K562 (cell line): ENCODE results near the gene SLC44A1. TPM values are rescaled to one million over a fixed set of nuclear protein-coding genes. Genes with fewer than 3 reads are reported as not detected.

Source experiments
- CBX2 ChIP-seq: fragments of 200-600 bp; sonication (generic); IDR thresholded peaks from one replicate; pipeline ENCODE4 v1.6.1; 2012; ENCODE audit warnings: mild to moderate bottlenecking, low read length, inconsistent platforms; ENCODE audit not compliant: insufficient read depth, poor library complexity, severe bottlenecking
- DDX20 ChIP-seq: fragments of 450-650 bp; IDR thresholded peaks from 2 replicates; pipeline ENCODE4 v1.6.1; 2016; ENCODE audit warnings: missing genetic modification characterization, low read depth, mild to moderate bottlenecking, missing compliant biosample characterization, moderate library complexity
- MAFF ChIP-seq: IDR thresholded peaks from 2 replicates; pipeline ENCODE4 v1.6.1; 2012; ENCODE audit warnings: low read length, improper control_type of control experiment
- MEIS2 ChIP-seq: fragments of 450-650 bp; IDR thresholded peaks from 2 replicates; pipeline ENCODE4 v1.6.1; 2014; ENCODE audit warnings: mild to moderate bottlenecking; ENCODE audit not compliant: partially characterized antibody
- MXI1 ChIP-seq: IDR thresholded peaks from 2 replicates; pipeline ENCODE4 v1.6.1; 2011; ENCODE audit warnings: low read depth, mild to moderate bottlenecking, improper control_type of control experiment, low read length
- POLR2H ChIP-seq: IDR thresholded peaks from 2 replicates; pipeline ENCODE4 v1.6.1; 2016; ENCODE audit warnings: missing genetic modification characterization, low read depth, mild to moderate bottlenecking, control low read depth, missing compliant biosample characterization, moderate library complexity
- RFX1 ChIP-seq: fragments of 450-650 bp; IDR thresholded peaks from 2 replicates; pipeline ENCODE4 v1.6.1; 2016; ENCODE audit warnings: mild to moderate bottlenecking, moderate library complexity
- SMARCA4 ChIP-seq: fragments of 450-650 bp; IDR thresholded peaks from 2 replicates; pipeline ENCODE4 v1.6.1; 2016
- TARDBP ChIP-seq: fragments of 450-650 bp; IDR thresholded peaks from 2 replicates; pipeline ENCODE4 v1.6.1; 2016
- ZC3H4 ChIP-seq: sonication (generic); formaldehyde crosslinking; IDR thresholded peaks from 2 replicates; pipeline ENCODE4 v1.9.0; 2021; ENCODE audit warnings: missing genetic modification reagents, borderline replicate concordance
- ZNF146 ChIP-seq: IDR thresholded peaks from one replicate; pipeline ENCODE4 v1.6.1; 2018; ENCODE audit warnings: missing compliant biosample characterization; ENCODE audit not compliant: unreplicated experiment
- ZNF217 ChIP-seq: sonication (generic); formaldehyde crosslinking; IDR thresholded peaks from 2 replicates; pipeline ENCODE4 v1.8.0; 2022; ENCODE audit warnings: mild to moderate bottlenecking, missing genetic modification reagents
- ZNF445 ChIP-seq: fragments of 250-450 bp; sonication (Bioruptor Pico); IDR thresholded peaks from 2 replicates; pipeline ENCODE4 v1.4.0; 2020; ENCODE audit warnings: low read depth, mild to moderate bottlenecking, moderate library complexity
- ZNF695 ChIP-seq: fragments of 450-650 bp; formaldehyde crosslinking; IDR thresholded peaks from 2 replicates; pipeline ENCODE4 v1.4.0; 2020; ENCODE audit warnings: mild to moderate bottlenecking, moderate library complexity
- polyA plus RNA-seq, 8 experiments: library from polyadenylated mRNA; depleted of rRNA in 4 of 8; stranded (reverse) in 5 of 8; unstranded in 3 of 8; fragments of >200 nt; fragmentation: Nextera tagmentation in 2 of 8; fragmentation: Illumina TruSeq in 1 of 8; extraction: Ambion mirVana in 2 of 8; extraction: Trizol in 1 of 8; gene quantifications; 2 replicates each; pipeline versions ENCODE4 v1.2.1 to v1.2.3, GENCODE V29; 2011 to 2014; ENCODE audit warnings: inconsistent platforms in 1 of 8, missing spikeins in 1 of 8
- total RNA-seq, 7 experiments: library from RNA; depleted of rRNA in 6 of 7; stranded (reverse); fragments of >200 nt in 6 of 7; fragmentation: Illumina TruSeq in 2 of 7; extraction: Trizol in 2 of 7; gene quantifications; 2 replicates each; pipeline versions ENCODE4 v1.2.1 to v1.2.3, GENCODE V29; 2011 to 2021; ENCODE audit warnings: low replicate concordance in 1 of 7
- TF ChIP-seq, protein P1 (sequence below), 2 experiments: IDR thresholded peaks in 1 of 2; conservative IDR thresholded peaks in 1 of 2; 2 replicates each; pipeline ENCODE4 v1.6.1; 2016; ENCODE audit warnings: low read depth in 2 of 2, mild to moderate bottlenecking in 1 of 2, missing compliant biosample characterization in 1 of 2, missing genetic modification characterization in 1 of 2, moderate library complexity in 1 of 2
- TF ChIP-seq, protein P2 (sequence below): fragments of 250-450 bp; sonication (Bioruptor Pico); IDR thresholded peaks from 2 replicates; pipeline ENCODE4 v1.5.0; 2020; ENCODE audit warnings: mild to moderate bottlenecking, borderline replicate concordance
- TF ChIP-seq, protein P3 (sequence below): sonication (generic); formaldehyde crosslinking; IDR thresholded peaks from 2 replicates; pipeline ENCODE4 v1.8.0; 2022; ENCODE audit warnings: mild to moderate bottlenecking, low read depth, missing genetic modification reagents
- TF ChIP-seq, protein P4 (sequence below), 2 experiments: fragments of 150-350 bp in 1 of 2; IDR thresholded peaks; 2 replicates each; pipeline ENCODE4 v1.6.1; 2012 to 2016; ENCODE audit warnings: low read depth in 2 of 2, low read length in 2 of 2, mild to moderate bottlenecking in 1 of 2, moderate library complexity in 1 of 2

Gene SLC44A1
- total and polyA plus RNA-seq, 9 of the 15 experiments (the other 6 are each of a cell fraction or from before 2014, with no cell fraction given), result 0.11 to 0.59 (median 0.30) TPM

DNA sequence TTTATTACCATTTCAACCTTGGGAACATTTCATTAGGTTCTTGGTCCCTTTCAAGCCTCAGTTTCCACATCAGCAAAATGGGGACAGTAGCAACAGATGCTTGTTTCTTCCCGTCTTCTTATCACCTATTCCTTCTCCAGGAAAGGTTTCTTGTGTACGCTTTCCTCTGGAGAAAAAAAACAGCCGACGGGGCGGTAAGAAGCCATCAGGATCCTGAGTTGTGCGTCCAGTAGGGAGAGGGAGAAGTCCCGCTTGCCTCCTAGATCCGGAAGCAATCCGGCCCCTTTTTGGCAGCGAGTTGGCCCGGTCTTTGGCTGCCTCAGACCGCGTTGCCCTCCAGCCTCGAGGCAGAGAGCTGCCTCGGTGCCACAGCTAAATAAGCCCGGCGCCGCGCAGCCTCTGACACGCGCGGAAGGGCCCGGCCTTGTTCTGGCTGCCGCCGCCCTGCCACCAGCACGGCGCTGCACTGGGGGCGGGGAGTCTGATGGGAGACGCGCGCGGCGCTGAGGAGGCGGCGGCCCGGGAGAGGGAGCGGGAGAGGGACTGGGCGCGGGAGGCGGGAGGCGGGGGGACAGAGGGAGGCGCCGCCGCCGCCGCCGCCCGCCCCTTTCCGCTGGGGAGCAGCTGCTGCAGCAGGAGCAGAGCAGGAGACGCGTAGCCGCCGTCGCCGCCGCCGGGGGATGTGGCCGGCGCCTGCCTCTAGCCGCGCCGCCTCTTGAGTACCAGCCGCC, at the start of gene SLC44A1 (continued):
- TF ChIP-seq, protein P1, sequence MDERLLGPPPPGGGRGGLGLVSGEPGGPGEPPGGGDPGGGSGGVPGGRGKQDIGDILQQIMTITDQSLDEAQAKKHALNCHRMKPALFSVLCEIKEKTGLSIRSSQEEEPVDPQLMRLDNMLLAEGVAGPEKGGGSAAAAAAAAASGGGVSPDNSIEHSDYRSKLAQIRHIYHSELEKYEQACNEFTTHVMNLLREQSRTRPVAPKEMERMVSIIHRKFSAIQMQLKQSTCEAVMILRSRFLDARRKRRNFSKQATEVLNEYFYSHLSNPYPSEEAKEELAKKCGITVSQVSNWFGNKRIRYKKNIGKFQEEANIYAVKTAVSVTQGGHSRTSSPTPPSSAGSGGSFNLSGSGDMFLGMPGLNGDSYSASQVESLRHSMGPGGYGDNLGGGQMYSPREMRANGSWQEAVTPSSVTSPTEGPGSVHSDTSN (CRISPR knock-in tag; IDR thresholded peaks at IDR 0.05; ENCODE audit: low read depth), result no peak
- TF ChIP-seq, protein P1 (tag; conservative IDR thresholded peaks at IDR 0.05; ENCODE audit: low read depth), result no peak
- no peak for TF ChIP-seq SMARCA4
- TF ChIP-seq ZC3H4 (CRISPR knock-in tag), result no peak
- no peak for TF ChIP-seq MXI1
- peak; percentile 29; the same call in 1 of the 2 replicates for TF ChIP-seq POLR2H
- TF ChIP-seq, protein P2, sequence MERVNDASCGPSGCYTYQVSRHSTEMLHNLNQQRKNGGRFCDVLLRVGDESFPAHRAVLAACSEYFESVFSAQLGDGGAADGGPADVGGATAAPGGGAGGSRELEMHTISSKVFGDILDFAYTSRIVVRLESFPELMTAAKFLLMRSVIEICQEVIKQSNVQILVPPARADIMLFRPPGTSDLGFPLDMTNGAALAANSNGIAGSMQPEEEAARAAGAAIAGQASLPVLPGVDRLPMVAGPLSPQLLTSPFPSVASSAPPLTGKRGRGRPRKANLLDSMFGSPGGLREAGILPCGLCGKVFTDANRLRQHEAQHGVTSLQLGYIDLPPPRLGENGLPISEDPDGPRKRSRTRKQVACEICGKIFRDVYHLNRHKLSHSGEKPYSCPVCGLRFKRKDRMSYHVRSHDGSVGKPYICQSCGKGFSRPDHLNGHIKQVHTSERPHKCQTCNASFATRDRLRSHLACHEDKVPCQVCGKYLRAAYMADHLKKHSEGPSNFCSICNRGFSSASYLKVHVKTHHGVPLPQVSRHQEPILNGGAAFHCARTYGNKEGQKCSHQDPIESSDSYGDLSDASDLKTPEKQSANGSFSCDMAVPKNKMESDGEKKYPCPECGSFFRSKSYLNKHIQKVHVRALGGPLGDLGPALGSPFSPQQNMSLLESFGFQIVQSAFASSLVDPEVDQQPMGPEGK, result 0 out of 2 replicates have a peak, but pooled peaks have one; percentile 36
- no peak for TF ChIP-seq ZNF445
- TF ChIP-seq RFX1, result no peak
- no peak for TF ChIP-seq ZNF146 (CRISPR knock-in tag)
- TF ChIP-seq ZNF695 (CRISPR knock-in tag), result no peak
- no peak for TF ChIP-seq CBX2
- TF ChIP-seq ZNF217, result no peak
- peak; percentile 20; the same call in 1 of the 2 replicates for TF ChIP-seq TARDBP
- TF ChIP-seq DDX20, result no peak
- TF ChIP-seq, protein P3, sequence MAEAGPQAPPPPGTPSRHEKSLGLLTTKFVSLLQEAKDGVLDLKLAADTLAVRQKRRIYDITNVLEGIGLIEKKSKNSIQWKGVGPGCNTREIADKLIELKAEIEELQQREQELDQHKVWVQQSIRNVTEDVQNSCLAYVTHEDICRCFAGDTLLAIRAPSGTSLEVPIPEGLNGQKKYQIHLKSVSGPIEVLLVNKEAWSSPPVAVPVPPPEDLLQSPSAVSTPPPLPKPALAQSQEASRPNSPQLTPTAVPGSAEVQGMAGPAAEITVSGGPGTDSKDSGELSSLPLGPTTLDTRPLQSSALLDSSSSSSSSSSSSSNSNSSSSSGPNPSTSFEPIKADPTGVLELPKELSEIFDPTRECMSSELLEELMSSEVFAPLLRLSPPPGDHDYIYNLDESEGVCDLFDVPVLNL (CRISPR knock-in tag), result no peak; the same call in 1 of the 2 replicates
- no peak for TF ChIP-seq MAFF
- TF ChIP-seq MEIS2, result no peak
- TF ChIP-seq, protein P4, sequence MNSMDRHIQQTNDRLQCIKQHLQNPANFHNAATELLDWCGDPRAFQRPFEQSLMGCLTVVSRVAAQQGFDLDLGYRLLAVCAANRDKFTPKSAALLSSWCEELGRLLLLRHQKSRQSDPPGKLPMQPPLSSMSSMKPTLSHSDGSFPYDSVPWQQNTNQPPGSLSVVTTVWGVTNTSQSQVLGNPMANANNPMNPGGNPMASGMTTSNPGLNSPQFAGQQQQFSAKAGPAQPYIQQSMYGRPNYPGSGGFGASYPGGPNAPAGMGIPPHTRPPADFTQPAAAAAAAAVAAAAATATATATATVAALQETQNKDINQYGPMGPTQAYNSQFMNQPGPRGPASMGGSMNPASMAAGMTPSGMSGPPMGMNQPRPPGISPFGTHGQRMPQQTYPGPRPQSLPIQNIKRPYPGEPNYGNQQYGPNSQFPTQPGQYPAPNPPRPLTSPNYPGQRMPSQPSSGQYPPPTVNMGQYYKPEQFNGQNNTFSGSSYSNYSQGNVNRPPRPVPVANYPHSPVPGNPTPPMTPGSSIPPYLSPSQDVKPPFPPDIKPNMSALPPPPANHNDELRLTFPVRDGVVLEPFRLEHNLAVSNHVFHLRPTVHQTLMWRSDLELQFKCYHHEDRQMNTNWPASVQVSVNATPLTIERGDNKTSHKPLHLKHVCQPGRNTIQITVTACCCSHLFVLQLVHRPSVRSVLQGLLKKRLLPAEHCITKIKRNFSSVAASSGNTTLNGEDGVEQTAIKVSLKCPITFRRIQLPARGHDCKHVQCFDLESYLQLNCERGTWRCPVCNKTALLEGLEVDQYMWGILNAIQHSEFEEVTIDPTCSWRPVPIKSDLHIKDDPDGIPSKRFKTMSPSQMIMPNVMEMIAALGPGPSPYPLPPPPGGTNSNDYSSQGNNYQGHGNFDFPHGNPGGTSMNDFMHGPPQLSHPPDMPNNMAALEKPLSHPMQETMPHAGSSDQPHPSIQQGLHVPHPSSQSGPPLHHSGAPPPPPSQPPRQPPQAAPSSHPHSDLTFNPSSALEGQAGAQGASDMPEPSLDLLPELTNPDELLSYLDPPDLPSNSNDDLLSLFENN (IDR thresholded peaks at IDR 0.05; ENCODE audit: low read depth in 2 of 2, low read length in 2 of 2), result peak in 1 of 2 experiments; percentile 63; a peak in 1 of 4 replicates
